HCT116 (cell line): ENCODE results near the gene ERICH3.

Experiments
- CEBPB ChIP-seq: IDR thresholded peaks from 2 replicates; pipeline ENCODE4 v1.6.1; 2012; ENCODE audit warnings: low read depth
- CTCF ChIP-seq, 3 experiments: fragments of 200-600 bp in 1 of 3; sonication (generic) in 1 of 3; IDR thresholded peaks in 2 of 3; conservative IDR thresholded peaks in 1 of 3; 2 replicates each; pipeline ENCODE4 v1.5.1; 2012 to 2017; ENCODE audit warnings: low read depth in 2 of 3, low read length in 2 of 3, antibody characterized with exemption in 1 of 3, borderline replicate concordance in 1 of 3, control low read depth in 1 of 3, mild to moderate bottlenecking in 1 of 3, mixed read lengths in 1 of 3, mixed run types in 1 of 3, moderate library complexity in 1 of 3; ENCODE audit not compliant: insufficient read depth in 1 of 3
- EGR1 ChIP-seq: IDR thresholded peaks from 2 replicates; pipeline ENCODE4 v1.6.1; 2012; ENCODE audit warnings: low read depth
- EZH2 ChIP-seq: fragments of 200-600 bp; sonication (generic); IDR thresholded peaks from 2 replicates; pipeline ENCODE4 v1.6.1; 2017; ENCODE audit warnings: antibody characterized with exemption, mixed run types
- EZH2phosphoT487 ChIP-seq: fragments of 200-600 bp; IDR thresholded peaks from 2 replicates; pipeline ENCODE4 v1.6.1; 2018; ENCODE audit warnings: antibody characterized with exemption, borderline replicate concordance
- JUND ChIP-seq: IDR thresholded peaks from 2 replicates; pipeline ENCODE4 v1.6.1; 2012
- POLR2A ChIP-seq: IDR thresholded peaks from 2 replicates; pipeline ENCODE4 v1.7.0; 2011; ENCODE audit warnings: borderline replicate concordance; ENCODE audit not compliant: insufficient read depth, insufficient read length; ENCODE audit errors: extremely low read depth
- POLR2AphosphoS5 ChIP-seq: IDR thresholded peaks from 2 replicates; pipeline ENCODE4 v1.6.1; 2011; ENCODE audit warnings: mild to moderate bottlenecking, low read depth, low read length, moderate library complexity
- REST ChIP-seq: IDR thresholded peaks from 2 replicates; pipeline ENCODE4 v1.6.1; 2012; ENCODE audit warnings: low read depth
- SIN3A ChIP-seq: IDR thresholded peaks from 2 replicates; pipeline ENCODE4 v1.6.1; 2012; ENCODE audit warnings: low read depth
- SRF ChIP-seq: IDR thresholded peaks from 2 replicates; pipeline ENCODE4 v1.6.1; 2012; ENCODE audit warnings: low read depth
- TF ChIP-seq, protein P1 (sequence below): IDR thresholded peaks from 2 replicates; pipeline ENCODE4 v1.6.1; 2012

GRCh38 chr1:74579425-74579824 is 94.2 kb downstream of the ERICH3 start:
- TF ChIP-seq EZH2 (no peak), CTCF (IDR thresholded peaks at IDR 0.05 in 2 of 3, conservative IDR thresholded peaks at IDR 0.05 in 1 of 3; ENCODE audit: borderline replicate concordance in 1 of 3, insufficient read depth in 1 of 3, low read depth in 2 of 3, low read length in 2 of 3) (no peak), CEBPB (no peak), SRF (no peak), EGR1 (no peak), POLR2A (no peak), POLR2AphosphoS5 (no peak), SIN3A (no peak), REST (no peak), JUND (no peak), EZH2phosphoT487 (no peak)
- TF ChIP-seq, protein P1, sequence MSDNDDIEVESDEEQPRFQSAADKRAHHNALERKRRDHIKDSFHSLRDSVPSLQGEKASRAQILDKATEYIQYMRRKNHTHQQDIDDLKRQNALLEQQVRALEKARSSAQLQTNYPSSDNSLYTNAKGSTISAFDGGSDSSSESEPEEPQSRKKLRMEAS = no peak
